ENCODE data around the gene ADGRV1.
"Not testable (repeated sequence)": the region's sequence is repeated elsewhere in the genome, so short reads cannot be mapped to it uniquely, and the experiment has no call there.

ADGRV1 gene

GRCh38 chr5:90985341-90985740, 426.7 kb downstream of the ADGRV1 start:
- DNase-seq (ENCODE audit: low read depth in 2 of 2), result no peak

GRCh38 chr5:90987726-90988125, 429.1 kb downstream of the ADGRV1 start:
- DNase-seq (ENCODE audit: low read depth in 2 of 2), result no peak

GRCh38 chr5:90991201-90991600, 432.6 kb downstream of the ADGRV1 start:
- no peak for DNase-seq (ENCODE audit: low read depth in 2 of 2)

- DNase-seq (ENCODE audit: low read depth in 2 of 2), result no peak
These were observed 436.2 kb downstream of the ADGRV1 start for GRCh38 chr5:90994796-90995195.

- no peak for DNase-seq (ENCODE audit: low read depth in 2 of 2)
These were observed 437.5 kb downstream of the ADGRV1 start for GRCh38 chr5:90996089-90996488.

- no peak for DNase-seq (ENCODE audit: low read depth in 2 of 2)
These were observed 438.5 kb downstream of the ADGRV1 start for GRCh38 chr5:90997082-90997481.

- no peak for DNase-seq (ENCODE audit: low read depth in 2 of 2)
These were observed 442.1 kb downstream of the ADGRV1 start for GRCh38 chr5:91000743-91001142.

GRCh38 chr5:91006713-91007112, 448.1 kb downstream of the ADGRV1 start:
- DNase-seq (ENCODE audit: low read depth in 2 of 2), result no peak

- no peak for DNase-seq (ENCODE audit: low read depth in 2 of 2)
These were observed 448.7 kb downstream of the ADGRV1 start for GRCh38 chr5:91007251-91007650.

GRCh38 chr5:91007780-91008402, 449.3 kb downstream of the ADGRV1 start:
- no peak for DNase-seq (ENCODE audit: low read depth in 2 of 2)

GRCh38 chr5:91010090-91010489, 451.5 kb downstream of the ADGRV1 start:
- DNase-seq (ENCODE audit: low read depth in 2 of 2), result no peak

GRCh38 chr5:91011029-91011428, 452.4 kb downstream of the ADGRV1 start:
- DNase-seq (ENCODE audit: low read depth in 2 of 2), result no peak

- not testable (repeated sequence) for DNase-seq (ENCODE audit: low read depth in 2 of 2)
These were observed 454.3 kb downstream of the ADGRV1 start for GRCh38 chr5:91012867-91013266.

- DNase-seq (ENCODE audit: low read depth in 2 of 2), result no peak
These were observed 457.7 kb downstream of the ADGRV1 start for GRCh38 chr5:91016322-91016721.

GRCh38 chr5:91016954-91017700, 458.5 kb downstream of the ADGRV1 start:
- DNase-seq (ENCODE audit: low read depth in 2 of 2), result no peak

- peak in 1 of 2 experiments; percentile 2 for DNase-seq (ENCODE audit: low read depth in 2 of 2)
These were observed 459.6 kb downstream of the ADGRV1 start for GRCh38 chr5:91018200-91018599.

- no peak for DNase-seq (ENCODE audit: low read depth in 2 of 2)
These were observed 460.2 kb downstream of the ADGRV1 start for GRCh38 chr5:91018712-91019371.

GRCh38 chr5:91020065-91020800, 461.6 kb downstream of the ADGRV1 start:
- DNase-seq (ENCODE audit: low read depth in 2 of 2), result peak in 1 of 2 experiments; percentile 10

- DNase-seq (ENCODE audit: low read depth in 2 of 2), result no peak
These were observed 463.9 kb downstream of the ADGRV1 start for GRCh38 chr5:91022518-91022917.

- no peak for DNase-seq (ENCODE audit: low read depth in 2 of 2)
These were observed 465.6 kb downstream of the ADGRV1 start for GRCh38 chr5:91024206-91024605.

GRCh38 chr5:91024727-91025126, 466.1 kb downstream of the ADGRV1 start:
- no peak for DNase-seq (ENCODE audit: low read depth in 2 of 2)

GRCh38 chr5:91025449-91025848, 466.9 kb downstream of the ADGRV1 start:
- no peak for DNase-seq (ENCODE audit: low read depth in 2 of 2)
